Ishikawa (cell line): ENCODE results near the gene DPYD.

Source experiments
- CEBPB ChIP-seq: IDR thresholded peaks from 2 replicates; pipeline ENCODE4 v1.6.1; 2012
- CREB1 ChIP-seq: IDR thresholded peaks from 2 replicates; pipeline ENCODE4 v1.6.1; 2012; ENCODE audit warnings: low read depth
- EGR1 ChIP-seq: IDR thresholded peaks from 2 replicates; pipeline ENCODE4 v1.6.1; 2012
- EP300 ChIP-seq: IDR thresholded peaks from 2 replicates; pipeline ENCODE4 v1.6.1; 2012; ENCODE audit warnings: borderline replicate concordance
- FOXM1 ChIP-seq: IDR thresholded peaks from 2 replicates; pipeline ENCODE4 v1.6.1; 2012; ENCODE audit warnings: low read depth, borderline replicate concordance
- MAX ChIP-seq: IDR thresholded peaks from 2 replicates; pipeline ENCODE4 v1.6.1; 2012
- NFIC ChIP-seq: IDR thresholded peaks from 2 replicates; pipeline ENCODE4 v1.6.1; 2012
- RAD21 ChIP-seq: IDR thresholded peaks from 2 replicates; pipeline ENCODE4 v1.6.1; 2012; ENCODE audit warnings: low read depth
- REST ChIP-seq: IDR thresholded peaks from 2 replicates; pipeline ENCODE4 v1.6.1; 2012; ENCODE audit warnings: low read depth, mild to moderate bottlenecking
- TAF1 ChIP-seq: IDR thresholded peaks from 2 replicates; pipeline ENCODE4 v1.6.1; 2012; ENCODE audit warnings: low read depth, mild to moderate bottlenecking
- TCF12 ChIP-seq: IDR thresholded peaks from 2 replicates; pipeline ENCODE4 v1.6.1; 2012; ENCODE audit warnings: low read depth
- TEAD4 ChIP-seq: IDR thresholded peaks from 2 replicates; pipeline ENCODE4 v1.6.1; 2012
- USF1 ChIP-seq: IDR thresholded peaks from 2 replicates; pipeline ENCODE4 v1.6.1; 2012
- YY1 ChIP-seq: IDR thresholded peaks from 2 replicates; pipeline ENCODE4 v1.6.1; 2012; ENCODE audit warnings: low read depth
- ZBTB7A ChIP-seq: IDR thresholded peaks from 2 replicates; pipeline ENCODE4 v1.6.1; 2012; ENCODE audit warnings: low read depth

The DPYD gene

GRCh38 chr1:97920832-97921571 lies at the start of gene DPYD:
TSS of gene DPYD (minus strand) at chr1:97921034. CDS start at chr1:97920922, 112 bp downstream.
- TF ChIP-seq USF1 = no peak
- TF ChIP-seq CREB1 = no peak
- TF ChIP-seq TAF1 = peak; percentile 2; the same call in 1 of the 2 replicates
- TF ChIP-seq ZBTB7A = no peak
- peak; percentile 42; the same call in 1 of the 2 replicates for TF ChIP-seq MAX

GRCh38 chr1:97960470-97960869 lies 39.6 kb upstream of the DPYD start:
- TF ChIP-seq USF1 = no peak
- no peak for TF ChIP-seq FOXM1
- no peak for TF ChIP-seq MAX
- no peak for TF ChIP-seq EGR1
- no peak for TF ChIP-seq ZBTB7A
- no peak for TF ChIP-seq TEAD4
- no peak for TF ChIP-seq RAD21
- no peak for TF ChIP-seq NFIC
- TF ChIP-seq EP300 = no peak
- no peak for TF ChIP-seq CREB1
- no peak for TF ChIP-seq REST

GRCh38 chr1:97947695-97948094 lies 26.9 kb upstream of the DPYD start:
- TF ChIP-seq FOXM1 = no peak
- no peak for TF ChIP-seq MAX
- no peak for TF ChIP-seq CREB1
- no peak for TF ChIP-seq YY1
- no peak for TF ChIP-seq TEAD4

GRCh38 chr1:97943354-97943753 lies 22.5 kb upstream of the DPYD start:
- TF ChIP-seq EP300 (no peak), TCF12 (no peak), CEBPB (no peak)

GRCh38 chr1:97942161-97943123 lies 21.6 kb upstream of the DPYD start:
- no peak for TF ChIP-seq MAX
- TF ChIP-seq EGR1 = no peak
- TF ChIP-seq ZBTB7A = no peak

- no peak for TF ChIP-seq EP300
- TF ChIP-seq EGR1 = no peak
- TF ChIP-seq CEBPB = no peak
- no peak for TF ChIP-seq REST
- TF ChIP-seq MAX = no peak
- TF ChIP-seq NFIC = no peak
- TF ChIP-seq USF1 = no peak
Observed at GRCh38 chr1:97938285-97938642, 17.4 kb upstream of the DPYD start.
